Sigmoid colon (tissue), 4 donors: Measurements from ENCODE around the gene MTSS2.

Experiments used
- EP300 ChIP-seq, 4 donors: sonication (generic); formaldehyde crosslinking; IDR thresholded peaks; one replicate each; pipeline ENCODE4 v1.6.1; 2017; ENCODE audit warnings: antibody characterized with exemption in 4 of 4
- TF ChIP-seq, protein P1 (sequence below), 4 experiments: fragments of 450-650 bp in 3 of 4; fragments of 200-600 bp in 1 of 4; IDR thresholded peaks; one replicate each; pipeline ENCODE4 v1.5.1; 2016 to 2019; ENCODE audit warnings: antibody characterized with exemption in 4 of 4, mild to moderate bottlenecking in 3 of 4, moderate library complexity in 2 of 4

DNA sequence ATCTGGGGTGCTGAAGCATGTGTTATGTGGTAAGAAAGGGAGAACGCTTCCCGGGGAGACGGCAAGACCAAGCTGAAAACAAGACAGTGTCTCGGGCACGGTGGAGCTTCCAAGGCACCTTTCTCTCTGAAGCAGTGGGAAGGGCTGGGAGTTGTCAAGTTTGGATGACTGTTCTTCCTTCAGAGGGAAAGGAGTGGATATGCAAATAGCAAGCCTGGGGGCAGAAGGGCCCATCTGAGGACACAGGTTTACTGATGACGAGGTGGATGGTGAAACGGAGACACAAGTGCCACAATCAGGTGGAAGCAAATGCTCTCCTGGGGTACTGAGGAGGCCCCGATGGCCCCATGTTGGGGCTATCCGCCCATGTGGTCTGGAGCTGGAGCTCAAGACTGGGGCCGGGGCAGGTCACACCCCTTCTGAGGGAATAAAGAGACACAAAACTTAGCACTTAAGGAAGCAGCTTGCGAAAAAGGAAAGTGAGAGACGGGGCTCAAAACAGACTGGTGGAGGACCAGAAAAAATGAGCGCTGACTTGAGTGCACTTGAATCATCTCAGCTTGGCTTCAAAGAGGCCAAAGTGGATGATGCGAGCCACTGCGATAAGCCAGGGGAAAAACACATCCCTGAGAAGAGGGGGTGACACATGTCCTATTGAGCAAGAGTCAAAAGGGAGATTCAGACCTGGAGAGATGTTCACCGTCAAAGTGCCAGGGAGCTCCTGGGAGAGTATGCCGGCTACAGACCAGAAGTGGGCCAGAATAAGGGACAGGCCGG lies 34.8 kb upstream of the MTSS2 start:
- TF ChIP-seq, protein P1, sequence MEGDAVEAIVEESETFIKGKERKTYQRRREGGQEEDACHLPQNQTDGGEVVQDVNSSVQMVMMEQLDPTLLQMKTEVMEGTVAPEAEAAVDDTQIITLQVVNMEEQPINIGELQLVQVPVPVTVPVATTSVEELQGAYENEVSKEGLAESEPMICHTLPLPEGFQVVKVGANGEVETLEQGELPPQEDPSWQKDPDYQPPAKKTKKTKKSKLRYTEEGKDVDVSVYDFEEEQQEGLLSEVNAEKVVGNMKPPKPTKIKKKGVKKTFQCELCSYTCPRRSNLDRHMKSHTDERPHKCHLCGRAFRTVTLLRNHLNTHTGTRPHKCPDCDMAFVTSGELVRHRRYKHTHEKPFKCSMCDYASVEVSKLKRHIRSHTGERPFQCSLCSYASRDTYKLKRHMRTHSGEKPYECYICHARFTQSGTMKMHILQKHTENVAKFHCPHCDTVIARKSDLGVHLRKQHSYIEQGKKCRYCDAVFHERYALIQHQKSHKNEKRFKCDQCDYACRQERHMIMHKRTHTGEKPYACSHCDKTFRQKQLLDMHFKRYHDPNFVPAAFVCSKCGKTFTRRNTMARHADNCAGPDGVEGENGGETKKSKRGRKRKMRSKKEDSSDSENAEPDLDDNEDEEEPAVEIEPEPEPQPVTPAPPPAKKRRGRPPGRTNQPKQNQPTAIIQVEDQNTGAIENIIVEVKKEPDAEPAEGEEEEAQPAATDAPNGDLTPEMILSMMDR (IDR thresholded peaks at IDR 0.05): no peak
- no peak for TF ChIP-seq EP300 (IDR thresholded peaks at IDR 0.05)
